NCI-H187 (cell line): ENCODE results near the gene BCAT1.
"Not testable (repeated sequence)": the region's sequence is repeated elsewhere in the genome, so short reads cannot be mapped to it uniquely, and the experiment has no call there.

Source experiments
- DNase-seq, 2 experiments: peaks; one replicate each; lab custom pipeline; 2025; lab: John Stamatoyannopoulos, UW

The BCAT1 gene

GRCh38 chr12:24899503-24900075 is 49.3 kb downstream of the BCAT1 start:
- no peak for DNase-seq

GRCh38 chr12:24898606-24899005 is 50.3 kb downstream of the BCAT1 start:
- no peak for DNase-seq

GRCh38 chr12:24898185-24898584 is 50.7 kb downstream of the BCAT1 start:
- no peak for DNase-seq

- DNase-seq = no peak
Observed at GRCh38 chr12:24896171-24896570, 52.7 kb downstream of the BCAT1 start.

- DNase-seq = no peak
Observed at GRCh38 chr12:24895612-24896011, 53.3 kb downstream of the BCAT1 start.

GRCh38 chr12:24894879-24895278 is 54.0 kb downstream of the BCAT1 start:
- no peak for DNase-seq

- DNase-seq = no peak
Observed at GRCh38 chr12:24890048-24890803, 58.7 kb downstream of the BCAT1 start.

GRCh38 chr12:24889411-24889810 is 59.5 kb downstream of the BCAT1 start:
- no peak for DNase-seq

GRCh38 chr12:24888813-24889212 is 60.1 kb downstream of the BCAT1 start:
- DNase-seq = no peak

- DNase-seq = no peak
Observed at GRCh38 chr12:24884911-24885310, 64.0 kb downstream of the BCAT1 start.

GRCh38 chr12:24881724-24882371 is 67.1 kb downstream of the BCAT1 start:
- DNase-seq = no peak

- no peak for DNase-seq
Observed at GRCh38 chr12:24881227-24881626, 67.7 kb downstream of the BCAT1 start.

GRCh38 chr12:24880732-24881131 is 68.2 kb downstream of the BCAT1 start:
- no peak for DNase-seq

GRCh38 chr12:24879644-24880043 is 69.3 kb downstream of the BCAT1 start:
- no peak for DNase-seq

GRCh38 chr12:24875014-24875413 is 73.9 kb downstream of the BCAT1 start:
- DNase-seq = no peak

- DNase-seq = no peak
Observed at GRCh38 chr12:24872211-24872610, 76.7 kb downstream of the BCAT1 start.

GRCh38 chr12:24866139-24866538 is 82.8 kb downstream of the BCAT1 start:
- DNase-seq = not testable (repeated sequence)

- no peak for DNase-seq
Observed at GRCh38 chr12:24864796-24865125, 84.1 kb downstream of the BCAT1 start.

- no peak for DNase-seq
Observed at GRCh38 chr12:24861766-24862540, 86.9 kb downstream of the BCAT1 start.

GRCh38 chr12:24860546-24860945 is 88.4 kb downstream of the BCAT1 start:
- no peak for DNase-seq

GRCh38 chr12:24856541-24856940 is 92.4 kb downstream of the BCAT1 start:
- no peak for DNase-seq

GRCh38 chr12:24854908-24855307 is 94.0 kb downstream of the BCAT1 start:
- DNase-seq = no peak

- no peak for DNase-seq
Observed at GRCh38 chr12:24854017-24854416, 94.9 kb downstream of the BCAT1 start.
